GM21526 (cell line): Measurements from ENCODE around the gene FURIN.
"Not testable (repeated sequence)": the region's sequence is repeated elsewhere in the genome, so short reads cannot be mapped to it uniquely, and the experiment has no call there.

Experiments used
- ATAC-seq: cut with Tn5 transposase; IDR thresholded peaks from one replicate; pipeline ENCODE4 v1.9.1; 2021; ENCODE audit warnings: moderate library complexity; ENCODE audit not compliant: unreplicated experiment, low FRiP score

FURIN gene

DNA sequence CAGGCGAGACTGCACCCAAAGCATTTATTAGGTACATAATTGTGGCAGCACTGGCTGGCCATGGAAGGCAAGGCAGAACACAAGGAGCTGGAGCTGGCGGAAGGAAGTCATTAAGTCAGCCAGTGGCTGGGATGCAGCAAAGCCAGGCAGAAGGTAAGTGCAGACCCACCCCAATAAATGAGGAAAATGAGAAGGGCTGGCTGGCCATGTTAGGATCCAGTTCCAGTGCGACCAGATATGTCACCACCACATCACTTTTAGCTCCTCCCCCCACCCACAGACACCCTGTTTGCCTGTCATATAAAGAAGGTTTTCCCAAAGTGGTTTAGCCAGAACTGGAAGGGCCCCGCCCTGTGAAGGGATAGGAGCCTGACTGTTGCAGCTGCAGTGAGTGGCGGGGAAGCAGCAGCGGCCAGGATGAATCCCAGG lies at the start of gene FURIN:
Gene FURIN, plus strand, starts transcription at position 328 of the 429 bp plus-strand sequence. CDS start 7,153 bp downstream, outside the sequence.
- no peak for ATAC-seq

DNA sequence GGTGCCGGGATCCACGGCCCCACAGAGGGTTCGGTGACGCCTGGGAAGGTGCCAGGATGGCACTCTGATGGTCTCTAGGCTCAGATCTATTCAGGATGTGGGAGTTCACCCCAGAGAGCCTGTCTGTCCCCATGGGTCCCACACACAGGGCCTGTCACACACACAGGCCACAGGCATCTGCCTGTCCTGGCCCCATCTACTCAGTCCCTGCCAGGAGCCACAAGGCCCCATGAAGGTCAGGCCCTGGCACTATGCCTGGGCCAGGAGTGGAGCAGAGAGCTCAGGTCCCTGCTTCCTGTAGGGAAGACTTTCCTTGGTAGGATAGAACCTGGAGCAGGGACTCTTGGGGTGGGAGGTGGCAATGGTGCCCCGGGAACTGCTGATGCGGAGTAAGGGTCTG lies 49.0 kb upstream of the FURIN start:
- no peak for ATAC-seq

- ATAC-seq, result no peak
These were observed 48.5 kb upstream of the FURIN start for GRCh38 chr15:90819850-90820249.

- no peak for ATAC-seq
These were observed 47.9 kb upstream of the FURIN start for GRCh38 chr15:90820481-90820880.

GRCh38 chr15:90822204-90822955 lies 46.0 kb upstream of the FURIN start:
- no peak for ATAC-seq

- ATAC-seq, result no peak
These were observed 44.9 kb upstream of the FURIN start for GRCh38 chr15:90823455-90823974.

DNA sequence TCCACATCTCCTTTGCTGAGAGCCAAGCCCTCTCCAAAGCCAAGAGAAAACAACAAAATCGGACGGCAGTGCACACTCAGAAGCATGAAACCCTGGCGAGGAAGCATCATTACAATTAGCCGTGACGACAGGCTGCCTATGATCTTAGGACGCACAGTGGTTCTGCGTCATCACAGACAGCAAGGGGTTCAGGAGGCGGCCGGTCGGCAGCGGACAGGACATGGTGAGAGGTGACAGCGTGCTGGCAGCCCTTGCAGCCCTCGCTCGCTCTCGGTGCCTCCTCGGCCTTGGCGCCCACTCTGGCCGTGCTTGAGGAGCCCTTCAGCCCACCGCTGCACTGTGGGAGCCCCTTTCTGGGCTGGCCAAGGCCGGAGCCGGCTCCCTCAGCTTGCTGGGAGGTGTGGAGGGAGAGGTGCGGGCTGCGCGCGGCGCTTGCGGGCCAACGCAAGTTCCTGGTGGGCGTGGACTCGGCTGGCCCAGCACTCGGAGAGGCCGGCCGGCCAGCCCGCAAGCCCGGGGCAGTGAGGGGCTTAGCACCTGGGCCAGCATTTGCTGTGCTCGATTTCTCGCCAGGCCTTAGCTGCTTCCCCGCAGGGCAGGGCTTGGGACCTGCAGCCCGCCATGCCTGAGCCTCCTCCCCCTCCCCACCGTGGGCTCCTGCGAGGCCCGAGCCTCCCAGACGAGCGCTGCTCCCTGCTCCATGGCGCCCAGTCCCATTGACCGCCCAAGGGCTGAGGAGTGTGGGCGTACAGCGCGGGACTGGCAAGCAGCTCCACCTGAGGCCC lies 43.1 kb upstream of the FURIN start:
- ATAC-seq, result not testable (repeated sequence)

DNA sequence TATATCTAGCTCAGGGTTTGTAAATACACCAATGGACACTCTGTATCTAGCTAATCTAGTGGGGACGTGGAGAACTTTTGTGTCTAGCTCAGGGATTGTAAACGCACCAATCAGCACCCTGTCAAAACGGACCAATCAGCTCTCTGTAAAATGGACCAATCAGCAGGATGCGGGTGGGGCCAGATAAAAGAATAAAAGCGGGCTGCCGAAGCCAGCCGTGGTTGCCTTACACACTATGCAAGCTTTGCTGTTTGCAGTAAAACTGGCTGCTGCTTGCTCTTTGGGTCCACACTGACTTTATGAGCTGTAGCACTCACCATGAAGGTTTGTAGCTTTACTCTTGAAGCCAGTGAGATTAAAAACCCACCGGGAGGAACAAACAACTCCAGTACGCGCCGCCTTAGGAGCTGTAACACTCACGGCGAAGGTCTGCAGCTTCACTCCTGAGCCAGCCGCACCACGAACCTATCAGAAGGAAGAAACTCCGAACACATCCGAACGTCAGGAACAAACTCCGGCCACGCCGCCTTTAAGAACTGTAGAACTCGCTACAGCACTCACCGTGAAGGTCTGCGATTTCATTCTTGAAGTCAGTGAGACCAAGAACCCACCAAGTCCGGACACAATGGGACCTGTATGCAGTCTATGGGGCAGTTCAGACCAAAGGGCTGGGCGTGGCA lies 42.0 kb upstream of the FURIN start:
- not testable (repeated sequence) for ATAC-seq

DNA sequence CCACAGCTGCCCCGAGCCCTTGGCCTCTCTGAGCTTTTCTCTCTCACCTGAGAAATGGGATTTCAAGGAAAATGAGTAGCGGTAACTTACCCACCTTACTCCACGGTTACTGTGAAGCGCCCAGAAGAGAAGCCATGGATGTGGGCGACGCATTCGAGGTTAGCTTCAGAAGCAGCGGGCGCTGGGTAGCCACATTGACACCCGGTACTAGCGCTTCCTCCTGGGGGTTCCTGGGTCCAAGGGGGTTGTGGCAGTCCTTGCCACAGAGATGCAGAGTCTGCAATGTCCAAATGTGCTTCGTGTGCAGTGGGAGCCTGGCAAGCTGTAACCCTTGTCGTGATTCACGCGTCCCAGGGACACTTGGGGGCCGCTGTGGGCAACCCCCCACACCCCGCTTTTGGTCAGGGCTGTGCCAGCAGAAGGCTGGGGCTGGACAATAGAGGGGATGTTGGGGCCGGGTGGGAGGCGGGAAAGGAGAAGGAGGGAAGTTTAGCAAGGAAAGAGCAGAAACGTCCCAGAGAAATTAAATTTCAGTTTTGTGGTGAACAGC lies 41.4 kb upstream of the FURIN start:
- ATAC-seq, result no peak

DNA sequence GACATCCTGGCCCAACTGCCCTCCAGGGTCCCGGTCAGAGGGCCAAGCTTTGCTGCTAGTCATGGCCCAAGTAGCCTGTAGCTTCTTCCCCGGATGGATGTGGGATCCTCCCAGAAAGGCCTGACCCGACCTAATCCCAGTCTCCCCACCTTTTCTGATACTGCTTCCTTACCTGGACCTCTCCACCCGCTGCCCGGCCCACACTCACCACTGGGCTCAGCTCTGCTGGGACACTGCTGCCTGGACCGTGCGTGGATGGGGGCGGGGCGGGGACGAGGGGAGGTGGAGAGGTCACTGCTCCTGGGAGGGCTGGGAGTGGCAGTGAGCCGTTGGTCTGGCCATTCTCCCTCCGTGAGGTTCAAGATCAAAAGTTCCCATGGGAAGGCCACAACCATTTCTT lies 40.3 kb upstream of the FURIN start:
- no peak for ATAC-seq

DNA sequence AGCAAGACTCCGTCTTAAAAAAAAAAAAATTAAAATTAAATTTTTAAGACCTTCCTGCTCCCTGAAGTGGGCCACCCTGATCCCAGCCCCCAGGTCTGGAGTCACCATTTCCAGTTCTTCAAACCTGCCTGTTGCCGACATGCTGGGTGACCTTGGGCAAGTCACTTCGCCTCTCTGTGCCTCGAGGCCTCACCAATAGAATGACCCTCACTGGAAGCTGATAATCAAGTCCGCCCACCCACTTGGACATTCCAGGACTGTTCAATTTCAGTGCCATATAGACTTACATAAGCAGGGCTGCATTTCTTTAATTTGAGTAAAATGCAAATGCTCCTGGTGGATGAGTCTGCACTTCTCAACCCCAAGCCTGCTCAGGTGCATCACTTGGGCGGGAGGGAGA lies 39.3 kb upstream of the FURIN start:
- ATAC-seq, result no peak

DNA sequence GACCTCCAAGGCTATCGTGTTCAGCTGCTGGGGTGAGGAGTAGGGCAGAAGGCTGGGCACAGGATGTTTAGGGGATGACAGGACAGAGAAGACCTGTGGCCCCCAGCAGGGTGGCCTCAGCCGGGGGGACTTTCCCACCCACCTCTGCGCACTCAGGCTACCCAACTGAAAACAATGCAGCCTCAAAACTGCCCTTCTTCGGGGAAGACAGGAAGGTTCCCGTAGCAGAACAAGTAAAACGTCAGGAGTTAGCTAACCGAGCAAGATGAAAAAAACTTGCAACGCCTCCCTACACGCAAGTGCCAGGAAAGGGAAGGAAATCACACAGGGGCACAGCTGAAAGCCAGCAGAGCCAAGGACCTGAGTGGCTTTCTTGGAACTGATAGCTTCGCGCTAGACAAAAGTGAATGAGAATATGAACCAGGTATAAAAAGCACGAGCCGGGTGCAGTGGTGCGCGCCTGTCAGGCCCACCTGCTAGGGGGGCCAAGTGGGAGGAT lies 38.4 kb upstream of the FURIN start:
- ATAC-seq, result no peak

GRCh38 chr15:90834626-90835025 lies 33.8 kb upstream of the FURIN start:
- no peak for ATAC-seq

DNA sequence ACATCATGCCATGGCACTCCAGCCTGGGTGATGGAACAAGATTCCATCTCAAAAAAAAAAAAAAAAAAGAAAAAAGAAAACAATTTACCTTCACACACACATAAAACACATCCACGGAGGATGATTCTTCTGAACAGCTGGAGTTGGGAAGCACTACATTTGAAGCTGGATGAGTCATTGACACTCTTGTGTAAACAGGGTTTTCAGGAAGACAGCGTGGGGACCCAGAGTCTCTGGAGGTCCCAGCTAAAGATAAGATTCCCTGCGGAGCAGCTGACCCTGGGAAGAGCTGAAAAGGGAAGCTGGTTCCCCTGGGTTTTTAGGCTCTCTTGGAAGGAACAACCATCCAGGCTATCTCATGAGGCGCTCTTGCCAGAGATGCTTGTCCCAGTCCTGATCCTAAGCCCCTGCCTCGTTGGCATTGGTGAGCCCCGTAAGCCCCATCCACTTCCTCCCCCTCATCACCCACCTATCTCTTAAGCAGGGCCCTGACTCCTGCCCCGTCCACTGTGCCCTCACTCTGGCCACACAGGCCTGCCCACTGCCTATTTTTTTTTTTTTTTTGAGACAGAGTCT lies 32.0 kb upstream of the FURIN start:
- no peak for ATAC-seq

DNA sequence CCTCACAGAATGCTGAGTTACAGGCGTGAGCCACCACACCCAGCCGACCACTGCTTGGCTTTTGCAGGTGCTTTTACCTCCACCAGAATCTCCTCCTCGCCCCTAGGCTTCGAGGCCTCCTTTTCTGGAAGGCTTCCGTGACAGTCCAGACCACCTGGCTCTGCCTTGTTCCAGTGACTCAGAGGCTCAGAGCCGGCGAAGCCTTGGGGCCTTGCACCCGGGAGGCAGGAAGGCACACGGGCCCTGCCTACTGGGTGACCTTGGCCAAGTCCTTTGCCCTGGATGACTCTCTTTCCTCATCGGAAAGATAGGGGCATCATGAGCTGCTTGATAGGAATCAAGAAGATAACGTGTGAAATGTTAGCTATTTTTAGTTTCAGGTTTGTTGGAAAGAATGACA lies 31.3 kb upstream of the FURIN start:
- no peak for ATAC-seq

DNA sequence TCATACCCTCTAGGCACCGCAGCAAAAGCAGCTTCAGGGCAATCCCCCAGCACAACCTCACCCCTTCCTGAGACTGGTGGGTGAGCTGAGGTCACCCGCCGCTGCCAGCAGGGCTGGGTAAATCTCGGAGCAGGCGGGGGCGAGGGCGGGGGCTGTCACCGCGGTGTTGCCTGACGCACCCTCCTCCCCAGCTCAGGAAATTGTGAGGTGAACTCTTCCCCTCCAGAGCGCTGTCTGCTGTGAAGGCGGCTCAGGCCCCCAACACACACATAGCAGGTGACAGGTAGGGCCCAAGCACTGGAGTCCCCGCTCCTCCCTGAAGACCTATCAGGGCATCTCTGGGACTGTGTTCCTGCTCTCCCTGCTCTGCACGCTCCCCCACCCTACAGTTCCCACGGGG lies 30.2 kb upstream of the FURIN start:
- no peak for ATAC-seq

- no peak for ATAC-seq
These were observed 29.8 kb upstream of the FURIN start for GRCh38 chr15:90838544-90838943.

DNA sequence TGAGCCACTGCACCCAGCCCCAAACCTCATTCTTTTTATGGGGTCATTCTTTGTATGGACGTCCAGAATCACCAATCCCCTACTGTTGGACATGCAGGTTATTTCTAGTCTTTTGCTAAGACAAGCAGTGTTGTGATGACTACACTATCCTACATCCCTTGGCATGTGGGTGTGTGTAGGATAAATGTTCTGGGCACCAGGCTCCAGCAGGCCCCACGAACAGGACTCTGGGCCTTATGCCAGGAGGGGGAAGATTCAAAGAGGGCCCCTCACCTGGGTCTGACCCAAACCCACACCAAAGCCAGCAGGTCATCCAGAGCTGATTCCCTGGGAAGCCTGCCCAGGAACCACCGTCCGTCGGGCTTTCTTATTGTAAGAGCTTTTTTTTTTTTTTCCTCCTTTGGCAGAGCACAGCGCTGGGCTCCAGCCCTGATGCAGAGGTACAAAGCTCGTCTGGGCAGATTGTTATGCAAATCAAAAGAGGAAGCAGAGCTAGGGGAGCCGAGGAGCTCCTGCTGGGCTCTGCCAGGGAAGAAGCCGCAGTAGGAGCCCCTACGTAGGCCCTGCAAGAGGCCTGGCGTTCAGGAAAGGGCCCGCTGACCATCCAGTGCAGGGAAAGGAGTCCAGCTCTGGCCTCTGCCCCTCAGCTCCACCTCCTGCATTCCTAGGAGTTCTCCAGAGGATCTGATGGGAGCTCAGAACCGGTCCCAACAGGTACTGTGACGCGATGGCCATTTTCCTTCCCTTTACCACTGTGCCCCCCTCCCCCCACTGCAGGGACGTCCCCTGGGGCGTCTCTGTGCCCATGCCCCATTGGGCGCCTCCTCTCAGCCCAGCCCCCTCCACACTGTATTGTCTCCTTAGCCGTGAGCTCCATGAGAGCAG lies 29.0 kb upstream of the FURIN start:
- peak; percentile 86 for ATAC-seq

DNA sequence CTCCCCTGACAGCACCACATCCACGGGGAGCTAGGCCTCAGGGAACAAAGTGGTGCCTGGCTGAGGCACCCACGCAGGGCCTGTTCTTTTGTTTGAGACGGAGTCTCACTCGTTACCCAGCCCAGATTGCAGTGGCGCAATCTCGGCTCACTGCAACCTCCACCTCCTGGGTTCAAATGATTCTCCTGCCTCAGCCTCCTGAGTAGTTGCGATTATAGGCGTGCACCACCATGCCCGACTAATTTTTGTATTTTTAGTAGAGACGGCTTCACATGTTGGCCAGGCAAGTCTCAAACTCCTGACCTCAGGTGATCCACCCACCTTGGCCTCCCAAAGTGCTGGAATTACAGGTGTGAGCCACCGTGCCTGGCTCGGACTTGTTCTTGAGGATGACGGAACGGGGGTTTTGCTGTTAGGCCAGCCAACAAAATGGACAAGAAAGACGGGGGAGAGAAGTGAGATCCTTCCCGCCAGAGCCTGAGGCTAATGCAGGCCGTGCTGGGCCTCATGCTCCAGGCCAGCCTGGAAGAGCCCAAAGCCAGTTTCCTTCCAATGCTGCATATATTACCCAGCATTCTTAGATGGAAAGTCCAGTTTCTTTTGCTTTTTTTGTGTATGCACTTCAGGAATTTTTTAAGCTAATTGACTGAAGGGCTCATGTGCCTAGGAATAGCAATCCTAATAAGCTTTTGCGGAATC lies 28.1 kb upstream of the FURIN start:
- ATAC-seq, result no peak
